Measurements from ENCODE around the gene KRT85.

DNA sequence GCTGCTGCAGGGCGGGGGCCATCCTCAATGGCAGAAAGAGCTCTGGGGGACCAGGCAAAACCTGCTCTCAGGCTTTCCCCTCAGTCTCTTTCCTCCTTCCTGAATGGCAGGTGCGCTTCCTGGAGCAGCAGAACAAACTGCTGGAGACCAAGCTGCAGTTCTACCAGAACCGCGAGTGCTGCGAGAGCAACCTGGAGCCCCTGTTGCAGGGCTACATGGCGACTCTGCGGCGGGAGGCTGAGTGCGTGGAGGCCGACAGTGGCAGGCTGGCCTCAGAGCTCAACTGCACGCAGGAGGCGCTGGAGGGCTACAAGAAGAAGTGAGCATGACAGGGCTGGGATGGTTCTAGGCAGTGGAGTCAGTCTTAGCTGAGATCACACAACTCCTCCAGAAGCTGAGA lies 23.2 kb downstream of the KRT85 start:
- no peak for TF ChIP-seq EZH2 (IDR thresholded peaks at IDR 0.05; ENCODE audit: insufficient read depth, poor library complexity, severe bottlenecking)
- no peak for TF ChIP-seq EZH2phosphoT487 (IDR thresholded peaks at IDR 0.05; ENCODE audit: insufficient read depth, low read depth)
